ENCODE data around the gene GCH1.

DNA sequence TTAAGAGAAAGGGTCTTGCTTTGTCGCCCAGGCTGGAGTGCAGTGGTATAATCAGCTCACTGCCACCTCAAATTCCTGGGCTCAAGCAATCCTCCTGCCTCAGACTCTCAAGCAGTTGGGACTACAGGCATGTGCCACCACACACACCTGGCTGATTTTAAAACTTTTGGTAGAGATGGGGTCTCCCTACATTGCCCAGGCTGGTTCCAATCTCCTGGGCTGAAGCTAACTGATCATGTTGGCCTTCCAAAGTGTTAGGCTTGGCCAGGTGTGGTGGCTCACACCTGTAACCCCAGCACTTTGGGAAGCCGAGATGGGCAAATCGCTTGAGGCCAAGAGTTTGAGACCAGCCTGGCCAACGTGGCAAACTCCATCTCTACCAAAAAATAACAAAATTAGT, 43.9 kb upstream of the GCH1 start:
- TF ChIP-seq EP300 (IDR thresholded peaks at IDR 0.05; ENCODE audit: low read depth) (no peak), POLR2A (IDR thresholded peaks at IDR 0.05) (no peak)
- TF ChIP-seq, protein P1, sequence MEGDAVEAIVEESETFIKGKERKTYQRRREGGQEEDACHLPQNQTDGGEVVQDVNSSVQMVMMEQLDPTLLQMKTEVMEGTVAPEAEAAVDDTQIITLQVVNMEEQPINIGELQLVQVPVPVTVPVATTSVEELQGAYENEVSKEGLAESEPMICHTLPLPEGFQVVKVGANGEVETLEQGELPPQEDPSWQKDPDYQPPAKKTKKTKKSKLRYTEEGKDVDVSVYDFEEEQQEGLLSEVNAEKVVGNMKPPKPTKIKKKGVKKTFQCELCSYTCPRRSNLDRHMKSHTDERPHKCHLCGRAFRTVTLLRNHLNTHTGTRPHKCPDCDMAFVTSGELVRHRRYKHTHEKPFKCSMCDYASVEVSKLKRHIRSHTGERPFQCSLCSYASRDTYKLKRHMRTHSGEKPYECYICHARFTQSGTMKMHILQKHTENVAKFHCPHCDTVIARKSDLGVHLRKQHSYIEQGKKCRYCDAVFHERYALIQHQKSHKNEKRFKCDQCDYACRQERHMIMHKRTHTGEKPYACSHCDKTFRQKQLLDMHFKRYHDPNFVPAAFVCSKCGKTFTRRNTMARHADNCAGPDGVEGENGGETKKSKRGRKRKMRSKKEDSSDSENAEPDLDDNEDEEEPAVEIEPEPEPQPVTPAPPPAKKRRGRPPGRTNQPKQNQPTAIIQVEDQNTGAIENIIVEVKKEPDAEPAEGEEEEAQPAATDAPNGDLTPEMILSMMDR (IDR thresholded peaks at IDR 0.05) = no peak

Measured in transverse colon (tissue), 3 donors.